Tibial artery (tissue), 4 donors: Measurements from ENCODE around the gene AMOTL1.

Experiments used
- DNase-seq, 2 donors: peaks; one replicate each; pipeline ENCODE4 v3.0.0-alpha.2; 2019
- H3K27ac ChIP-seq, 2 donors: fragments of 200-600 bp; sonication (generic) in 1 of 2; 1 replicate in 1 of 2; 2 replicates in 1 of 2; pipeline ENCODE4 v1.5.1; 2018 to 2019; ENCODE audit warnings: mild to moderate bottlenecking in 1 of 2
- H3K27me3 ChIP-seq, 2 donors: fragments of 200-600 bp; sonication (generic) in 1 of 2; one replicate each; pipeline versions ENCODE4 v1.5.1 to v1.6.0; 2016 to 2019
- H3K36me3 ChIP-seq, 3 donors: fragments of 200-600 bp; sonication (generic) in 2 of 3; one replicate each; pipeline ENCODE4 v1.5.1; 2016 to 2019; ENCODE audit warnings: mild to moderate bottlenecking in 2 of 3
- H3K4me1 ChIP-seq, 4 donors: fragments of 200-600 bp; sonication (generic) in 2 of 4; 1 replicate in 3 of 4; 2 replicates in 1 of 4; pipeline ENCODE4 v1.5.1; 2016 to 2019
- H3K4me3 ChIP-seq, 2 donors: fragments of 200-600 bp; sonication (generic) in 1 of 2; 1 replicate in 1 of 2; 2 replicates in 1 of 2; pipeline ENCODE4 v1.5.1; 2018 to 2019; ENCODE audit warnings: mild to moderate bottlenecking in 2 of 2
- H3K9me3 ChIP-seq, 3 donors: fragments of 200-600 bp; sonication (generic) in 1 of 3; one replicate each; pipeline ENCODE4 v1.5.1; 2016 to 2019
- intact Hi-C: fragments of 100-400 bp; cut with DNase I; formaldehyde crosslinking; loops from one replicate; pipeline ENCODE4 v1.15.0; 2023; ENCODE audit warnings: low total_unique reads
- TF ChIP-seq, protein P1 (sequence below), 2 experiments: fragments of 200-600 bp in 1 of 2; fragments of 450-650 bp in 1 of 2; IDR thresholded peaks; one replicate each; pipeline ENCODE4 v1.5.1; 2017 to 2019; ENCODE audit warnings: antibody characterized with exemption in 2 of 2, mild to moderate bottlenecking in 1 of 2, moderate library complexity in 1 of 2

The AMOTL1 gene

DNA sequence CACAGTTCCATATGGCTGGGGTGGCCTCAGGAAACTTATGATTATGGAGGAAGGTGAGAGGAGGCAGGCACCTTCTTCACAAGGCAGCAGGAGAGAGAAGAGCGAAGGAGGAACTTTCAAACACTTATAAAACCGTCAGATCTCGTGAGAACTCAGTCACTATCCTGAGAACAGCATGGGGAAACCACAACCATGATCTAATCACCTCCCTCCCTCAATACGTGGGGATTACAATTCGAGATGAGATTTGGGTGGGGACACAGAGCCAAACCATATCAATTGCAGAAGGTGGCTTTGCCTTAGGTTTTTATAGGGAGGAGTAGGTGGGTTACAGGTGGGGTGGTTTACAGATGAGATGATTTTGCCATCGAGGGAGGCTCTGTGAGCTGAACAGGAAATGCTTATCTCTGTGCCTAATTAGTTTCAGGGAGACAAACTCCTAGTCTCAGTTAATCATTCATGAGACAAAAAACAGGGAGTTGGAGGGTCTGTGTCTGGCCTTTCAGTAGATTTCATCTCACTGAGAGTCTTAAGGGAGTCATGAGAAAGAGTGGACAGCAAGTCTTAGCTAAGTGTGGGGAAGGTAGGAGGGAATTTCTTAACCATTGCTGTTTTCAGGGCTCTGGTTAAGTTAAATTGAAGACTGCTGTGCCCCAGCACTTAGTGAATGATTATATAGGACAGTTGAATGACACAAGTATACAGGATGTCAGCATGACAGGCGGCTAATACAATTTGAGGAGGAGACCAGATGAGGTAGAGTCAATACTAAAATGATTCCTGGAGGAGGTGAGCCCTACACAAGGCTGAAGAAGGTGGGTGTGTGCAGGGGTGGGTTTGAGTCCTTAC lies 157.5 kb downstream of the AMOTL1 start:
- DNase-seq: no peak
- intact Hi-C loops: no loop called here
- Histone ChIP-seq H3K4me3 (no peak overlapping the region), H3K36me3 (no peaks in the 10 kb centered on the region), H3K4me1 (peaks cover 0 to 38% (median 30%) of the 10 kb centered on the region in 4 donors), H3K27me3 (no peaks in the 10 kb centered on the region), H3K27ac (peak overlapping the region in 1 of 2 donors; percentile 69), H3K9me3 (no peaks in the 10 kb centered on the region)
- TF ChIP-seq, protein P1, sequence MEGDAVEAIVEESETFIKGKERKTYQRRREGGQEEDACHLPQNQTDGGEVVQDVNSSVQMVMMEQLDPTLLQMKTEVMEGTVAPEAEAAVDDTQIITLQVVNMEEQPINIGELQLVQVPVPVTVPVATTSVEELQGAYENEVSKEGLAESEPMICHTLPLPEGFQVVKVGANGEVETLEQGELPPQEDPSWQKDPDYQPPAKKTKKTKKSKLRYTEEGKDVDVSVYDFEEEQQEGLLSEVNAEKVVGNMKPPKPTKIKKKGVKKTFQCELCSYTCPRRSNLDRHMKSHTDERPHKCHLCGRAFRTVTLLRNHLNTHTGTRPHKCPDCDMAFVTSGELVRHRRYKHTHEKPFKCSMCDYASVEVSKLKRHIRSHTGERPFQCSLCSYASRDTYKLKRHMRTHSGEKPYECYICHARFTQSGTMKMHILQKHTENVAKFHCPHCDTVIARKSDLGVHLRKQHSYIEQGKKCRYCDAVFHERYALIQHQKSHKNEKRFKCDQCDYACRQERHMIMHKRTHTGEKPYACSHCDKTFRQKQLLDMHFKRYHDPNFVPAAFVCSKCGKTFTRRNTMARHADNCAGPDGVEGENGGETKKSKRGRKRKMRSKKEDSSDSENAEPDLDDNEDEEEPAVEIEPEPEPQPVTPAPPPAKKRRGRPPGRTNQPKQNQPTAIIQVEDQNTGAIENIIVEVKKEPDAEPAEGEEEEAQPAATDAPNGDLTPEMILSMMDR (IDR thresholded peaks at IDR 0.05): no peak

DNA sequence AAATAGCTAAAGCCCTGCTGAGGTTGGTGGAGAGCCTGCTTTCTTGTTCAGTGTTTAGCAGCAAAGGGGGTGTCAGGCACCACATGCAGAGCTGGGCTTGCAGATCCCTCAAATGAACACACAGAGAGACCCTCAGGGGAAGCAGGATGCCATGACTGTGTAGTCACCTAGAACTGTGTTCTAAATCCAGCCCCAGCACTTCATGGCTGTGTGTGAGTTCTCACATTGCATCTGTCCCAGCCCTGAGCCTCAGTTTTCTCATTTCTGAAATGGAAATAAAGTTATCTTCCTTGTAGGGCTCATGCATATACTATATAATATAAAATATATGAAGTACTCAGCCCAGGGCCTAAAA lies 158.1 kb downstream of the AMOTL1 start:
- H3K4me1 ChIP-seq: peaks cover 0 to 38% (median 30%) of the 10 kb centered on the region in 4 donors

More for the DNA sequence above, 158.1 kb downstream of the AMOTL1 start:
- TF ChIP-seq, protein P1 (IDR thresholded peaks at IDR 0.05): no peak
- H3K27me3 ChIP-seq: no peaks in the 10 kb centered on the region
- H3K36me3 ChIP-seq: no peaks in the 10 kb centered on the region
- H3K27ac ChIP-seq: peak overlapping the region; percentile 60 to 69
- H3K4me3 ChIP-seq: no peak overlapping the region
- H3K9me3 ChIP-seq: no peaks in the 10 kb centered on the region
- DNase-seq: no peak
- intact Hi-C loops: no loop called here
